LNCAP (cell line): ENCODE results near the gene COL5A2.

Experiments
- CTCF ChIP-seq: fragments of 450-650 bp; IDR thresholded peaks from 2 replicates; pipeline ENCODE4 v1.5.1; 2017; ENCODE audit warnings: mild to moderate bottlenecking

COL5A2 gene

GRCh38 chr2:189131991-189132390 lies 47.6 kb downstream of the COL5A2 start:
- TF ChIP-seq CTCF: no peak

- TF ChIP-seq CTCF: no peak
Observed at GRCh38 chr2:189129971-189130370, 49.6 kb downstream of the COL5A2 start.

- no peak for TF ChIP-seq CTCF
Observed at GRCh38 chr2:189128970-189129369, 50.6 kb downstream of the COL5A2 start.

GRCh38 chr2:189127756-189128155 lies 51.8 kb downstream of the COL5A2 start:
- TF ChIP-seq CTCF: no peak

- no peak for TF ChIP-seq CTCF
Observed at GRCh38 chr2:189125195-189125594, 54.4 kb downstream of the COL5A2 start.

GRCh38 chr2:189124175-189124574 lies 55.4 kb downstream of the COL5A2 start:
- no peak for TF ChIP-seq CTCF

- no peak for TF ChIP-seq CTCF
Observed at GRCh38 chr2:189118386-189118785, 61.2 kb downstream of the COL5A2 start.

- TF ChIP-seq CTCF: no peak
Observed at GRCh38 chr2:189116979-189117378, 62.6 kb downstream of the COL5A2 start.
